ENCODE data around the gene ATF6B.

- no peak for TF ChIP-seq CTCF (IDR thresholded peaks at IDR 0.05)
- TF ChIP-seq POLR2A (IDR thresholded peaks at IDR 0.05): no peak
Observed at GRCh38 chr6:32085759-32086459, 42.1 kb downstream of the ATF6B start.

Measured in right lobe of liver (tissue), 4 donors.